Stimulated activated CD4-positive, alpha-beta T cell treated with anti-CD3 and anti-CD28 coated beads, TNF-alpha, amount 100 ng/mL, for 48 hours (primary cell): ENCODE data around the gene NXPE3.
"Not testable (repeated sequence)": the region's sequence is repeated elsewhere in the genome, so short reads cannot be mapped to it uniquely, and the experiment has no call there.

Source experiments
- DNase-seq, 3 donors: peaks; one replicate each; pipeline ENCODE4 v3.0.0-alpha.2; 2020; ENCODE audit warnings: low read depth in 3 of 3

NXPE3 gene

GRCh38 chr3:101851850-101852714 is 73.1 kb downstream of the NXPE3 start:
- DNase-seq = no peak

GRCh38 chr3:101852983-101853840 is 74.2 kb downstream of the NXPE3 start:
- no peak for DNase-seq

GRCh38 chr3:101853982-101854381 is 75.0 kb downstream of the NXPE3 start:
- no peak for DNase-seq

GRCh38 chr3:101854608-101855304 is 75.7 kb downstream of the NXPE3 start:
- no peak for DNase-seq

GRCh38 chr3:101857301-101857741 is 78.3 kb downstream of the NXPE3 start:
- no peak for DNase-seq

- no peak for DNase-seq
These were observed 79.5 kb downstream of the NXPE3 start for GRCh38 chr3:101858464-101859030.

GRCh38 chr3:101859882-101860448 is 81.0 kb downstream of the NXPE3 start:
- no peak for DNase-seq

- no peak for DNase-seq
These were observed 82.3 kb downstream of the NXPE3 start for GRCh38 chr3:101861212-101861788.

GRCh38 chr3:101861789-101862415 is 82.9 kb downstream of the NXPE3 start:
- DNase-seq = no peak

GRCh38 chr3:101862416-101863165 is 83.6 kb downstream of the NXPE3 start:
- DNase-seq = no peak

- not testable (repeated sequence) for DNase-seq
These were observed 85.9 kb downstream of the NXPE3 start for GRCh38 chr3:101864926-101865325.

- DNase-seq = no peak
These were observed 86.9 kb downstream of the NXPE3 start for GRCh38 chr3:101865751-101866509.

GRCh38 chr3:101867511-101867910 is 88.5 kb downstream of the NXPE3 start:
- no peak for DNase-seq

- no peak for DNase-seq
These were observed 89.0 kb downstream of the NXPE3 start for GRCh38 chr3:101867996-101868395.

- no peak for DNase-seq
These were observed 89.8 kb downstream of the NXPE3 start for GRCh38 chr3:101868534-101869464.

GRCh38 chr3:101870138-101870537 is 91.1 kb downstream of the NXPE3 start:
- no peak for DNase-seq

GRCh38 chr3:101873619-101874018 is 94.6 kb downstream of the NXPE3 start:
- DNase-seq = no peak

GRCh38 chr3:101876142-101876541 is 97.1 kb downstream of the NXPE3 start:
- no peak for DNase-seq
